Brain microvascular endothelial cell (primary cell): Measurements from ENCODE around the gene KIF18B.
A peak's percentile ranks its signal among the peaks of the same experiment; 100 is the strongest.

ENCODE experiments used
- DNase-seq: peaks from one replicate; pipeline ENCODE4 v3.0.0-alpha.2; 2020
- H3K27ac ChIP-seq: fragments of 250-450 bp; sonication (Bioruptor Pico); 2 replicates; pipeline ENCODE4 v1.5.1; 2020; ENCODE audit warnings: mild to moderate bottlenecking, moderate library complexity
- H3K27me3 ChIP-seq: fragments of 250-450 bp; sonication (Bioruptor Pico); replicated peaks from 2 replicates; pipeline ENCODE4 v1.5.1; 2020; ENCODE audit warnings: mild to moderate bottlenecking
- H3K36me3 ChIP-seq: fragments of 250-450 bp; sonication (Bioruptor Pico); replicated peaks from 2 replicates; pipeline ENCODE4 v1.5.1; 2020; ENCODE audit warnings: mild to moderate bottlenecking
- H3K4me3 ChIP-seq: 2 replicates; pipeline ENCODE4 v1.5.1; 2011; ENCODE audit warnings: low read depth, mild to moderate bottlenecking, control low read depth, low read length, moderate library complexity
- in situ Hi-C: cut with HindIII; loops from 2 replicates; pipeline ENCODE4 v1.10.0; 2017; ENCODE audit warnings: low sequenced_read_pairs, low pct_ligation_motif_present
- TF ChIP-seq, protein P1 (sequence below): IDR thresholded peaks from 2 replicates; pipeline ENCODE4 v1.5.1; 2011; ENCODE audit warnings: low read depth, mild to moderate bottlenecking, moderate library complexity, low read length, control low read depth, inconsistent platforms; ENCODE audit errors: missing control alignments

The KIF18B gene

DNA sequence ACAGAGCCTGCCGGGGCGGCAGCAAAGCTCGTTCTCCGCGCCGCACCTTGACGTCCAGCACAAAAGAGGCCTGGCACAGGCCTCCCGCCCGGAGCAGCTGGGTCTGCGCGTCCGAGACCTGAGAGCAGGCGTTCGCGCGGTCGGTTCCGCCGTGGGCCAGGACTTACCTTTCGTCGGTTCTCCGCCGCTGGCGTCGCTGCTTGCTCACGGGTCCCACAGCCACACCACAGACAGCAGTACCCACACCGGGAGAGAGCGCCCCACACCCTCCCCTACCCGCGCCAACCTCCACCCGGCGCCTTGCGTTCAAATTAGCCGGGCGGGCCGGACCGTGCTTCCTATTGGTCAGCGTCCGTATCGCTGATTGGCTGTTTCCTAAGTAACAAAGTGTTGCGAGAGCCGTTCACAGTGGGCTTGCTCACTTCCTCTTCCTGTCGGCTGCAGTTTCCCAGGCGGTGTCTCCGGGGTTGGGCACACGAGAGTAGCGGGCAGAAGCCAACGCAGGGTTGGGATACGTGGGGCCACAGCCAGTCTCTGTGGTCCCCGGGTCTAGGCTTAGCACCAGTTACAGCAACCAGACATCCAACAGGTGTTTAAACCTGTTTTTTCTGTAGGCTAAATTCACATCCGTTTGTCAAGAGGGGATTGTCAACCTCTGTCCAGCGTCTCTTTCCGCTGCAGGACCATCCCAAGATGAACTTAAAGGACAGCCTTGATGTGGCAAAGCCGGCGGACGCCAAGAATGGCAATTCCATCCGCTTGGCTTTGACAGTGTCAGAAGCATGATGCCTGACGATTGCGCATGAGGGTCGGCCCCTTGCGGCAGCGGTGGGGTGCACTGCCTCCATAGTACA is at the start of gene KIF18B:
TSS of gene KIF18B (minus strand) at position 313 of the 854 bp plus-strand sequence. CDS start 11,429 bp downstream, outside the sequence.
- TF ChIP-seq, protein P1, sequence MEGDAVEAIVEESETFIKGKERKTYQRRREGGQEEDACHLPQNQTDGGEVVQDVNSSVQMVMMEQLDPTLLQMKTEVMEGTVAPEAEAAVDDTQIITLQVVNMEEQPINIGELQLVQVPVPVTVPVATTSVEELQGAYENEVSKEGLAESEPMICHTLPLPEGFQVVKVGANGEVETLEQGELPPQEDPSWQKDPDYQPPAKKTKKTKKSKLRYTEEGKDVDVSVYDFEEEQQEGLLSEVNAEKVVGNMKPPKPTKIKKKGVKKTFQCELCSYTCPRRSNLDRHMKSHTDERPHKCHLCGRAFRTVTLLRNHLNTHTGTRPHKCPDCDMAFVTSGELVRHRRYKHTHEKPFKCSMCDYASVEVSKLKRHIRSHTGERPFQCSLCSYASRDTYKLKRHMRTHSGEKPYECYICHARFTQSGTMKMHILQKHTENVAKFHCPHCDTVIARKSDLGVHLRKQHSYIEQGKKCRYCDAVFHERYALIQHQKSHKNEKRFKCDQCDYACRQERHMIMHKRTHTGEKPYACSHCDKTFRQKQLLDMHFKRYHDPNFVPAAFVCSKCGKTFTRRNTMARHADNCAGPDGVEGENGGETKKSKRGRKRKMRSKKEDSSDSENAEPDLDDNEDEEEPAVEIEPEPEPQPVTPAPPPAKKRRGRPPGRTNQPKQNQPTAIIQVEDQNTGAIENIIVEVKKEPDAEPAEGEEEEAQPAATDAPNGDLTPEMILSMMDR: no peak
- DNase-seq: peak; percentile 92
- Histone ChIP-seq H3K27me3 (no peaks in the 10 kb centered on the region), H3K36me3 (no peaks in the 10 kb centered on the region), H3K27ac (peak within 1 kb of the TSS; percentile 30), H3K4me3 (peak within 1 kb of the TSS; percentile 93)
- in situ Hi-C loops: no loop called here

DNA sequence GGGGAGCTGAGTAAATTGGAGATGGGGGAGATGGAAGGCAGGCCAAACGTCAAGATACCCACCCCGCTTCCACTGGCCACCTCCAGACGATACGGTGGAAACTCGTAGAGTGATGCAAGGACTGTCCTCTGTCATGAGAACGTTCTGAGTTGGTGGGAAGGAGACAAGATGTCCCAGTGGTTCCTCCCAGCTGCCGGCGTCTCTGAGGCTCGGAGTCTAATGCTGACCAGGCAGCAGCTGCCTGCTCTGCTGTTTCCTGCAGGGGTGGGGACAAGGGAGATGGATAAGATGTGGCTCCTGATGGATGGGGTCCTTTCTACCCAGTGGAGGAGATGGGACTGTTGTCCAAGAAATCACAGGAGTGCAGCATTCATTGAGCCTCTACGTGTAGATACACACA is 48.7 kb upstream of the KIF18B start:
- no peak for DNase-seq
- in situ Hi-C loops: no loop called here

DNA sequence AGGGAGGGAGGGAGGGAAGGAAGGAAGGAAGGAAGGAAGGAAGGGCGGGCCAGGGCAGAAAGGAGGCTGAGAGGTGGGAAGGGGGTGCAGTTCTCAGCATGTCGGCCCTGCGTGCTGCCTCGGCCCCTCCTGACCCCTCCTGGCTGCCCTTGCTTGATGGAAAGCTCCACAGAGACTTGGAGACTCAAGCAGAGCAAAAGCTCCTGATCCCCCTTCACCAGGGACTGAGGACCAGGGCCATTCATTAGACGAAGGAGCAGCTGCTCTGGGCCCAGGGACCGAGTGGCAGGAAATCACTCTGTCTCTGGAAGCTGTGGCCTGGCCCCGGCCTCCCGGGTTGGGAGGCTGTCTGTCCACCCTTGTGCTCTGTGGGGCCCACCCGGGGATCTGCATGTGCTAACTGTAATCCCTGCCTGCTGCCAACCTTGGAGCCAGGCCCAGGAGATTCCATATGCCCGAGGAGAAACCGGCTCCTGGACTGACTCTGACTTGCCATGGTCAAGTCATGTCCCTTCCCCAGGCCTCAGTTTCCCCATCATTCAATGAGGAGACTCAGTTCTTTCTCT is 47.9 kb upstream of the KIF18B start:
- Histone ChIP-seq H3K27ac (no peak overlapping the region), H3K4me3 (no peak overlapping the region), H3K27me3 (no peaks in the 10 kb centered on the region), H3K36me3 (no peaks in the 10 kb centered on the region)
- TF ChIP-seq, protein P1: no peak
- in situ Hi-C loops: no loop called here
- no peak for DNase-seq

More for the DNA sequence above, 48.7 kb upstream of the KIF18B start:
- Histone ChIP-seq H3K27me3 (no peaks in the 10 kb centered on the region), H3K27ac (no peak overlapping the region), H3K36me3 (no peaks in the 10 kb centered on the region), H3K4me3 (no peak overlapping the region)
- TF ChIP-seq, protein P1: no peak

DNA sequence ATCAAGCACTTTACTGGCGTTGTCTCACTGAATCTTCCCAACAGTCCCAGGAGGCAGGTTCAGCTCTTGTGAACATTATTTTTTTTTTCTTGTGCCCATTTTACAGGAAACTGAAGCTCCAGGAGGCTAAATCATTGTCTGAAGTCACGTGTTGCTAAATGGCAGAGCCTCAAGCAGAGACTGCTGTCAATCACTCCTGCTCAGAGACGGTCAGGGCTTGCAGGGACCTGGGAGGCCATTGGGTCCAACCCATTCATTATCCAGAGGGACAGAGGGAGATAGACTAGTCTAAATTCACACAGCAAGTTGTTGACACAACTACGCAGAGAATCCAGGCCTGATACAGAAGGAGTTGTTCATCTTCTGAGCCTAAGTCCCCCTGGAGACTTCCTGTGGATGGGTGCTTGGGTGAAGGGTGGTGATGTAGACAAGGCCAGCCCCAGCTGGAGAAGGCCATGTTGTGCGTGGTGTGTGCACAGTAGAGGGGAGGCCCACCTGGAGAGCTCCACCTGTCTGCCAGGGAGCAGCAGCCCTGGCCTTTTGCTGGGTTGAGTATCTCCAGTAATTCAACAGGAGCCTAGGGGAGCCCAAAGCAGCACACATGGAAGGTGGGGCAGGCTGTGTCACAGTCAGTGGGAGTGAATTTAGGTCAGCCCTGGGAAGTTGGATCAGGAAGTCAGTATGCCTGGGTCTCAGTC is 44.8 kb upstream of the KIF18B start:
- H3K36me3 ChIP-seq: no peaks in the 10 kb centered on the region
- TF ChIP-seq, protein P1: no peak
- no peaks in the 10 kb centered on the region for H3K27me3 ChIP-seq
- in situ Hi-C loops: no loop called here
- no peak overlapping the region for H3K27ac ChIP-seq
- H3K4me3 ChIP-seq: no peak overlapping the region
- DNase-seq: no peak

DNA sequence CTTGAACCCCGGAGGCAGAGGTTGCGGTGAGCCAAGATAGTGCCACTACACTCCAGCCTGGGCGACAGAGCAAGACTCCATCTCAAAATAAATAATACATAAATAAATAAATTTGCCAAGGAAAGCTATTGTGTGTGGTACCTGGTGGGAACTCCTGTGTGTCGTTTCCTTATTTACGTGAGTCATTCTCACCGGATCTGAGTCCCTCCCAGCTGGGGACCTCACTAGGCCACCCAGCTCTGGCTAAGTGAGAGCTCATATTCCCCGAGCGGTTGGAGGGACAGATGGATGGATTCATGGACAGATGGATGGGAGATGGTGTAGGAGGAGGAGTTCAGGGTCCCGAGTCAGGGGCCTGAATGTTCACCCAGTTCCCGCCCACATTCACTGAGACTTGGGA is 43.4 kb upstream of the KIF18B start:
- DNase-seq: no peak
- Histone ChIP-seq H3K4me3 (no peak overlapping the region), H3K27ac (no peak overlapping the region), H3K27me3 (no peaks in the 10 kb centered on the region), H3K36me3 (no peaks in the 10 kb centered on the region)
- TF ChIP-seq, protein P1: no peak
- in situ Hi-C loops: no loop called here
